PFSK-1 (cell line): ENCODE data around the gene U2SURP.

Experiments used
- FOXP2 ChIP-seq: optimal IDR thresholded peaks from 2 replicates; pipeline ENCODE3; 2011; ENCODE audit warnings: borderline replicate concordance, control low read depth, inconsistent platforms; ENCODE audit not compliant: insufficient read depth; ENCODE audit errors: extremely low read length, extremely low read depth
- POLR2AphosphoS5 ChIP-seq: IDR thresholded peaks from 2 replicates; pipeline ENCODE4 v1.6.1; 2012; ENCODE audit warnings: low read depth, mild to moderate bottlenecking, control low read depth, low read length, moderate library complexity
- SIN3A ChIP-seq: IDR thresholded peaks from 2 replicates; pipeline ENCODE4 v1.6.1; 2012; ENCODE audit warnings: mild to moderate bottlenecking, low read length, moderate library complexity, borderline replicate concordance; ENCODE audit not compliant: insufficient read depth
- TAF1 ChIP-seq: IDR thresholded peaks from 2 replicates; pipeline ENCODE4 v1.6.1; 2012; ENCODE audit warnings: low read length, control low read depth, borderline replicate concordance; ENCODE audit not compliant: insufficient read depth
- TF ChIP-seq, protein P1 (sequence below), 2 experiments: IDR thresholded peaks; 2 replicates each; pipeline versions ENCODE4 v1.6.1 to v1.8.0; 2011 to 2012; ENCODE audit warnings: low read depth in 2 of 2, low read length in 2 of 2, control low read depth in 1 of 2, inconsistent platforms in 1 of 2, mild to moderate bottlenecking in 1 of 2, moderate library complexity in 1 of 2; ENCODE audit not compliant: insufficient read depth in 1 of 2

Gene U2SURP

DNA sequence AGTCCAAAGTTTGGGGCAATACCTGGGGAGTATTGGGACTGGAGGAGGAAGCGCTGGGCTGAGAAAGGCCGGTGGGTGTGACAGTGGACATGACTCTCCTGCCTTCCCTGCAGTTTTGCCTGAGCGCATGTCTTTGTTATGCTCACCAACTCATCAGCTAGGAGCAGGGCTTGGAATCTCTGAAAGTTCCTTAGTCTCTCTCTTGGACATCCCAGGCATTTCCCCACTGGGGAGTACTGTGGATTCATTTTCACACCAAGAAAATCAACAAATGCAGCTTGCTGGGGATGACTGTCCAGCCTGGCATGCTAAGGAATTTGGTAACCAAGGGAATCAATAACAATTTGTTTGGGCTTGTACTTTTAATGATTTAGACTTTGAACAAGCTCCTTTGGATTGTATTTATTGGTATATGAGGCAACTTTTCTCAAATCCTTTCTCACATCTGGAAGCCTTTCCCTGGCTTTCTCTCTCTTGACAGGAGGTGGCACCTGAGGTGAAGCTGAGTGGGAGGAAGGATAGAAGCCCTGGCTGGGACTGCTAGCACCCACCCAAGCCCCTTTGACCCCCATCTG lies 69.7 kb downstream of the U2SURP start:
- TF ChIP-seq TAF1 (no peak), POLR2AphosphoS5 (no peak), FOXP2 (no peak), SIN3A (no peak)
- TF ChIP-seq, protein P1, sequence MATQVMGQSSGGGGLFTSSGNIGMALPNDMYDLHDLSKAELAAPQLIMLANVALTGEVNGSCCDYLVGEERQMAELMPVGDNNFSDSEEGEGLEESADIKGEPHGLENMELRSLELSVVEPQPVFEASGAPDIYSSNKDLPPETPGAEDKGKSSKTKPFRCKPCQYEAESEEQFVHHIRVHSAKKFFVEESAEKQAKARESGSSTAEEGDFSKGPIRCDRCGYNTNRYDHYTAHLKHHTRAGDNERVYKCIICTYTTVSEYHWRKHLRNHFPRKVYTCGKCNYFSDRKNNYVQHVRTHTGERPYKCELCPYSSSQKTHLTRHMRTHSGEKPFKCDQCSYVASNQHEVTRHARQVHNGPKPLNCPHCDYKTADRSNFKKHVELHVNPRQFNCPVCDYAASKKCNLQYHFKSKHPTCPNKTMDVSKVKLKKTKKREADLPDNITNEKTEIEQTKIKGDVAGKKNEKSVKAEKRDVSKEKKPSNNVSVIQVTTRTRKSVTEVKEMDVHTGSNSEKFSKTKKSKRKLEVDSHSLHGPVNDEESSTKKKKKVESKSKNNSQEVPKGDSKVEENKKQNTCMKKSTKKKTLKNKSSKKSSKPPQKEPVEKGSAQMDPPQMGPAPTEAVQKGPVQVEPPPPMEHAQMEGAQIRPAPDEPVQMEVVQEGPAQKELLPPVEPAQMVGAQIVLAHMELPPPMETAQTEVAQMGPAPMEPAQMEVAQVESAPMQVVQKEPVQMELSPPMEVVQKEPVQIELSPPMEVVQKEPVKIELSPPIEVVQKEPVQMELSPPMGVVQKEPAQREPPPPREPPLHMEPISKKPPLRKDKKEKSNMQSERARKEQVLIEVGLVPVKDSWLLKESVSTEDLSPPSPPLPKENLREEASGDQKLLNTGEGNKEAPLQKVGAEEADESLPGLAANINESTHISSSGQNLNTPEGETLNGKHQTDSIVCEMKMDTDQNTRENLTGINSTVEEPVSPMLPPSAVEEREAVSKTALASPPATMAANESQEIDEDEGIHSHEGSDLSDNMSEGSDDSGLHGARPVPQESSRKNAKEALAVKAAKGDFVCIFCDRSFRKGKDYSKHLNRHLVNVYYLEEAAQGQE (IDR thresholded peaks at IDR 0.05; ENCODE audit: insufficient read depth in 1 of 2, low read depth in 2 of 2, low read length in 2 of 2) = no peak

DNA sequence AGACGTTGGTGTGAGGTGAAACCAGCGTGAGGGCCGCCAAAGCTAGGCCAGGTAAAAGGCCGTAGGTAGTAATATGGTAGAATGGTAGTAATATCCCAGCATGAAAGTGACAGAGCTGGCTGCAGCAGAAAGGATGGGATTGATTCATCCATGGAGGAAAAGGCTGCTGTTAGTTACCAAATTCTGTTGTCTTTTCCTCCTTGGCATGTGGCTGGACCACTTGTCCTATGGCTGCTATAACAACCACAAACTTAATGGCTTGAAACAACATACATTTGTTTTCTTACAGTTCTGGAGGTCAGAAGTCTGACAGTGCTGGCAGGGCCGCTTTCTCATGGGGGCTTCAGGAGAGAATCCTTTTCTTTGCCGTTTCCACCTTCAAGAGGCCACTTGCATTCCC lies 70.4 kb downstream of the U2SURP start:
- TF ChIP-seq, protein P1 (IDR thresholded peaks at IDR 0.05; ENCODE audit: insufficient read depth in 1 of 2, low read depth in 2 of 2, low read length in 2 of 2) = no peak
- TF ChIP-seq SIN3A (no peak), FOXP2 (no peak), TAF1 (no peak), POLR2AphosphoS5 (no peak)

DNA sequence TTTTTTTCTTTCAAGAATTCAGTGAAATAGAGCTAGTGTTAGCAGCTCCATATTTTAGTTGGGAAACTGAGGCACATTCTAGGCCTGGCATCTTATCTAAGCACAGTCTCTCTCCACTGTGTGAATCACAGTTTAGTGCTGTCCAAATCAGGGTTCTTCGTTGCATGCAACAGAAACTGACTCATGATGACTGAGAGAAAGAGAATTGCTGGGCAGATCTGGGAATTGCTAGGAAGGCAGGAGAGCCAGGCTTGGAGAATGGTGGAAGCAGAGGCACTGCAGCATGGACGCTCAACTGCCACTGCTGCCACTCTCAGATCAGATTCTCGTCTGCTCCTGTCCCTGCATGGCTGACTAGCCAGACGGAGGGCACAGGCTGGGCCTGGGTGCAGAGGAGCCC lies 77.5 kb downstream of the U2SURP start:
- no peak for TF ChIP-seq SIN3A
- no peak for TF ChIP-seq POLR2AphosphoS5
- no peak for TF ChIP-seq FOXP2
- TF ChIP-seq TAF1 = no peak
- TF ChIP-seq, protein P1 (IDR thresholded peaks at IDR 0.05; ENCODE audit: insufficient read depth in 1 of 2, low read depth in 2 of 2, low read length in 2 of 2) = no peak

- no peak for TF ChIP-seq FOXP2
Measured at GRCh38 chr3:143080196-143080595, 78.8 kb downstream of the U2SURP start.

GRCh38 chr3:143081365-143081764 lies 80.0 kb downstream of the U2SURP start:
- TF ChIP-seq, protein P1 (IDR thresholded peaks at IDR 0.05; ENCODE audit: insufficient read depth in 1 of 2, low read depth in 2 of 2, low read length in 2 of 2) = no peak
- TF ChIP-seq SIN3A = no peak
- TF ChIP-seq TAF1 = no peak
- TF ChIP-seq FOXP2 = no peak
- no peak for TF ChIP-seq POLR2AphosphoS5
